NCI-H1436 treated with DMSO at 0.1 percent for 48 hours (cell line): ENCODE results near the gene SERPING1.
"Not testable (repeated sequence)": the region's sequence is repeated elsewhere in the genome, so short reads cannot be mapped to it uniquely, and the experiment has no call there.

ENCODE experiments used
- DNase-seq: peaks from one replicate; lab custom pipeline; 2025; lab: John Stamatoyannopoulos, UW

SERPING1 gene

DNA sequence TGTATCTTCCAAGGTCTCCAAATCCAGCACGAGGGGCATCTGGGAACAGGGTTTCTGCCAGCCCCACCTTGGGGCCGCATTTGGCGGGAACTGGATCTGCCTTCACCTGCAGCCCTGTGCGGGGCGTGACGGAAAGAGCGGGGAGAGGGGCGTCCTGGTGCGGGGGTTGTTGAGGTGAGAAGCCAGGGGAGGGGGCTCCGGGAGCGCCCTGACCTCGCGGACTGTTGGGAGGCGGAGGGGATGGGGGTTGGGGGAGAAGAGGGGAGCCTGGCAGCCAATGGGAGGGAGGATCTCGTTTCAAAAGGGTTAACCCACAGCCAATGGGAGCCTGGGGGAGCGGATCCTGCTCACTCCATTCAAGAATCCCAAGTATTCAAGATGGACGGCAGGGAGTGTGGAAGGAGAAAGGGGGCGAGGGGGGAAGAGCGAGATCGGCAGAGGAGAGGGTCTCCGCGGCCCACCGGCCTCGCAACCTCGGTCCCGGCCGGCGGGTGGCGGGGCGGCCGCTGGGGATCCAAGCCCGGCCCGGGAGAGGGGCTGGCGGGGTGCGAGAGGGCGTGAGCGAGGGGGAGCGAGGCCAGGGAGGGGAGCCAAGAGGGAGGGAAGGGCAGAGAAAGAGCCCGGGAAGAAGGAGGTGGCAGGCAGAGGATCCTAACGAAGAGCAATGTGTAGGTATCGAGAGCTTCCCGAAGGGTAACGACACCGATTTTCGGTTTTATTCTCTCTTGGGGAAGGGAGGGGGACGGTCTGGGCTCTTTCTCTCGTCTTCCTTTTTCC, 40.7 kb downstream of the SERPING1 start:
- DNase-seq = no peak

GRCh38 chr11:57638811-57639320, 41.4 kb downstream of the SERPING1 start:
- no peak for DNase-seq

DNA sequence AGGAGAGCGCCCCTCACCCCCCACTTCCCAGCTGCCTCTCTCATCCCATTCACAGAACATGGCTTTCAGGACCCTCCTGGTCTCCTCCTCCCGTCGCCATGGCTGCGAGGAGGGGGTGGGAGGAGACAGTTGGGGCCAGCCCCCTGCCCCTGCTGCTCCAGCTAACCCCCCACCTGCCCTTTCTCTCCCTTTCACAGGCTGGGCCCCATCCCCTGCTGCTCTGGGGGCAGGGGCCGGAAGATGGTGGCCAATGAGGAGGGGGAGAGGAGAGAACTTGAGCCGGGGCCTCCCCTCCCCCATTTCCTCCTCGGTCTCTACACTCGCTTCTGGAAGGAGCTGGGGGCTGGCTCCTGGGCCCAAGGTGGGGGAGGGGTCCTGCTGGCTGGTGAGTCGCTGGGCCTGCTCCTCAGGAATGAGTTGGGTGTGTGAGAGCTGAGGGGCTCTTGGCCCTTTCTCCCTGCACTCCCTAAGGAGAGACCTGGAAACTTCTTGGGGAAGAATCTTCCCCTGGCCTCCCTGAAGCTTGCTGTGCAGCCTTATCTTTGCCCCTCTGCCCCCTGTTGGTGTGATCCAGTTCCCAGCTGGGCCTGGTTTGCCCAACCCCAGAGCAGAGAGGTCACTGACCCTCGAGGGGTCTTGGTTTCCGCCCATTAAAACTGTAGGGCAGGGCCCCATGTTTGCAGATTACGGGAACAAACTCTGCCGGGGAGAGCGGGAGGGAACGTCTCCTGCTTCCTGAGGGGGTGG, 42.0 kb downstream of the SERPING1 start:
- no peak for DNase-seq

DNA sequence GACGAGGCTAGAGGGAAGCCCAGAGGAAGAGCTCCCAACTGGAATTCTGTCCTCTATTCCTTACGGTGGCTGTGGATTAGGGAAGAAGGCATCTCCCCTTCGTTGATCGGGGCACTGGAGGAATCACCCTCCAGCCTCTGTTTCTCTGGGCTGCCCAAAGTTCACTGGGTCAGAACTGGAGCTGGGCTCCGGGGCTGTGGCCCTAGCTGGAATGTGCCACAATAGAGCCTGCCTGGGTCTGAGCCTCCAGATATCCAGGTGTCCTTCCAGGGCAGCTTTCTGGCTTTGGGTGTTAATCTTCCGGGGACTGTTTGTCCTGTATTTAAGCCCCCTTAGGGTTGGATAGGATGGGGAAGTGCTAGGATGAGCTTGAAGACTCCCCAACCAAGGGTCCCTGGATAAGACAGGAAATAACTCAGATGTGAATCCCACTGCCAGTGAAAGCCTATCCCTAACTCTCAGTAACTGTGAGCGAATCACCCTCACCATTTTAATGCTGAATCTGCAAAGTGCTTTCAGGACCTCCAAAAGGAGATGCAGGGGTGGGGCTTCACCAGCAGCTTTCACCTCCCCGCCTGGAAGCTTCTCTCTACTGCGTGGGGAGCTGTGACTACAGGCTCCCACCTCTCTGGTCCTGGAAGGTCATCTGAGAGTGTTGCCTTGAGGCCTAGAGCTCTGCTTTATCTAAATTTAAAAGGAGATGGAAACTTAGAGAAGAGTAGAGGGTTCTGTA, 42.7 kb downstream of the SERPING1 start:
- no peak for DNase-seq

GRCh38 chr11:57641011-57641807, 43.7 kb downstream of the SERPING1 start:
- DNase-seq = no peak

GRCh38 chr11:57643802-57644201, 46.3 kb downstream of the SERPING1 start:
- DNase-seq = no peak

DNA sequence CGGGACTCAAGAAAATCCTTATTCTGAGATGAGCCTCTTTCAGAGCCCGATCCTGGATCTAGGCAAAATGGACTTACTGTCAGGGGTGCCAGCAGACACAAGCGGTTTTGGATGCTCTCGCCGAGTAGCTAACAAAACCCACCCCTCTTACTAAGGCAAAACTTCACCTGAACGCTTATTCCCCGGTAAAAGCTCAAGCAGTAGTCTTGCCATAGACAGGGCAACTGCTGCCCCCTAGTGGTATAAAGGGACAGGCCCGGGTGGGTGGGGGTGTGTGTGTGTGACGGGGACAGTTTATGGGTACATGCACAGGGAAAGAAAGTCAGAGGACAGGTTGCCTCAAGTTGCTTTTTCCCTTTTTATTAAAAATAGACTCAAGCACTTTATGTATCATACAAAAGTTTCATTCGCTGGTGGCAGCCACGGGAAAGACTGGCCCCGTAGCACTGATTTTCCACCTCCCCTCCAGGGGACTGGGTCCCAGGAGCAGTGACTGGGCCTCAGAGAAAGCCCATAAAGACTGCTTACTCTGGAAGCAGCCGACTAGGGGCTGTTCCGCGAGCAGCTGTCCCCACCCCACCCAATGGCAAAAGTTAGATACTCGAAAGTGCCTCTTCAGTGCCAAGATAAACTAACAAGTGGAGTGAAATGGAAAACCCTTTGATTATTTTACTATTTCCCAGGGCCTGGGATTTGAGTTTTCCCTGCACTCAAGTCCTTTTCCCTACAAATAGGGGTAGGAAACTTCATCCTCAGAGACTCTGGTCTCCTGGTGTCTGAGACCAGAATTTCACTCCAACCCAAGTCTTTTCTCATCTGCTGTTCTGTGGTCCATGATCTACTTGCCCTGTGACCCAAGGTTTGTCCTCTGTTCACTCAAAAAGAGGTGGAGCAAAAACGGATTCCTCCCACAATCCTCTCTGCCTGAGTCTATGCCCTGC, 47.5 kb downstream of the SERPING1 start:
- no peak for DNase-seq

- DNase-seq = no peak
Observed at GRCh38 chr11:57645689-57646085, 48.2 kb downstream of the SERPING1 start.

DNA sequence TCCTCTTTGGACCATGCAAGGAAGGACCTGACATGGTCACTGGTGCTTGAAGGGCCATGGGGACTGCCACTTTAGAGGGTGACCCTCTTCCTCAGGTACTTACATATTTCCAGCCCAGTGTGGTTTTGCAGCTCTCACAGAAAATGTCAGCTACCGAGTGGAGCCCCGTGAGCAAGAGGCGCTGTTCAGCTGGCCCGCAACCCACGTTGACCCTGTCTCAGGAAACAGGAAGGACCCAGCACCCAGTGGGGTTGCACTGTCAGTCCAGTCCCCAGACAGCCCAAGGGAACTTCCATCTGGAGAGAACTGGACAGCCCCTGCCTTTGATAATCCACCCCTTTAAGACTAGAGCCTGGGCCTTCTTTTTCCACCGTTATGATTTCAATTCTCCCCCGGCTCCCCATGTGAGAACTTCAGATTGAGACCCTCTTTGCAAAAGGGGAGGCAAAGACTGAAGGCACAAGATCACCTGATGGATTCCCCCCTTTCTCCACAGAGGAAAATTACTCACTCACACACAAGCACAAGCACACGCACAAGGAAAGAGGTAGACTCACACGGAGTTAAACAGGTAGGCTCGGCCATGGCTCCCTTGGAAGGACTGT, 48.8 kb downstream of the SERPING1 start:
- no peak for DNase-seq

GRCh38 chr11:57646799-57647303, 49.4 kb downstream of the SERPING1 start:
- no peak for DNase-seq

DNA sequence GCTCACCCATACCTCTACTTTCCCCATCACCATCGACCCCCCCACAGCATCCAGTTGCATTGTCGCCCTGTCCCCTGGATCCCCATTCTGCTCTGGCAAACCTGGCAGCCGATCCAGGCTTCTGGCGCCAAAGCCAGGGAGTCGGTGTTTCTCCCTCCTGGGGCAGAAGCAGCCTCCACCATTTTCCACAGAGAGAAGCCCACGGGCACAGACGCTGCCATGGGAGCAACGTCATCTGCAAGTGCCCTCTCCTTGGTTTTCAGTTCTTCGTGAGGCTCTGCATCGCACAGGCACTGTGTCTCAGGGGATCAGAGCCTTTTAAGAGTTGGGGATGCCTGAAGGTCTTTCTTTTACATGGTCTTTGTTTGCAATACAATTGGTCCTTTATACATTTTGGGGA, 49.9 kb downstream of the SERPING1 start:
- DNase-seq = no peak

- DNase-seq = no peak
Observed at GRCh38 chr11:57647960-57648800, 50.7 kb downstream of the SERPING1 start.

DNA sequence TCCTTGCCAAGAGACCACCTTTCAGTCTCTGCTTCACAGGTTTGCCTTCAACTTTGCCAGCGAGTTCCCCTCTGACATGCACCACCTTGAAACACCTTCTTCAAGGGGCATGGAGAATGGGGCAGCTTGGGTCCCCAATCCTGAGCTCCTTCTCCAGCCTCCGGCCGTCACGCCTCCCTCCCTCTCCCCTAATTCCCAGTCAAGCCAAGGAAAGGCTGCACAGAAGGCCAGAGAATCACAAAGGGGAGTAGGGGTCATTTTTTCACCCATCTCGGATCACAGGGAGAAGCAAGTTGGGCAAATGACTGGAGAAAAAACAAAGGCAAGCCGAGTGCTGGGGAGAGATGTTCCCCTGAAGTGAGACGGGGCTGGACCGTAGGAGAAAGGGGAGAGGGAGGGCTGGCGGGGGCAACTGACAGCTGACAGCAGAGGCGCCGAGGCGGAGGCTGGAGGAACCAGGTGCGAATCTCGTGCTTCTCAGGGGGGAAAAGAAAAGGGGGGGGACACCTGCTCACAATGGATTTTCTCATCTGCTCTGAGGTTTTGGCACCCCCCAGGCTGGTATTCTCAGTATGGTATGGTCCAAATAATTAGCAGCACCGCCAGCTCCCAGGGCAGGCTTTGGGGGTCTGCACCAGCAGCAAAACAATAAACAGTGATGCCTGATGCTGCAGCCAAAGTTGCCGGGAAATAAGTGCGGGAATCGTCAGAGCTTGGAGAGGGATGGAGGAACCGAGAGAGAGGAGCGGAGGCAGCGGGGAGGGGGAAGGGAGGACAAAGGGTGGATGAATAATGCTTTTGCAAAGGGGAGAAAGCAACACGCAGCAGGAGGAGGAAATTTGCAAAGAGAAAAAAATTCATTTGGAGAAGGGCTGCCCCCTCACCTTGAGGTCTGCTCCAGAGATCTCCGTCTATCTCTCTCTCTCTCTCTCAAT, 51.6 kb downstream of the SERPING1 start:
- DNase-seq = no peak

GRCh38 chr11:57649826-57650738, 52.6 kb downstream of the SERPING1 start, which contains the start of gene YPEL4:
TSS of gene YPEL4 (minus strand) at chr11:57649912. CDS start at chr11:57647107, 2,805 bp downstream.
- DNase-seq = no peak

- DNase-seq = no peak
Observed at GRCh38 chr11:57650739-57651090, 53.2 kb downstream of the SERPING1 start.

- DNase-seq = no peak
Observed at GRCh38 chr11:57651408-57651807, 53.9 kb downstream of the SERPING1 start.

DNA sequence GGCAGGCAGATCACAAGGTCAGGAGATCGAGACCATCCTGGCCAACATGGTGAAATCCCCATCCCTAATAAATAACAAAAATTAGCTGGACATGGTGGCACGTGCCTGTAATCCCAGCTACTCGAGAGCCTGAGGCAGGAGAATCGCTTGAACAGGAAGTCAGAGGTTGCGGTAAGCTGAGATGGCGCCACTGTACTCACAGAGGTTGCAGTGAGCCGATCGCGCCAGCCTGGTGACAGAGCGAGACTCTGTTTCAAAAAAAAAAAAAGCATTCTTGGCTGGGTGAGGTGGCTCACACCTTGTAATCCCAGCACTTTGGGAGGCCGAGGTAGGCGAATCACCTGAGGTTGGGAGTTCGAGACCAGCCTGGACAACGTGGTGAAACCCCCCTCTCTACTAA, 54.7 kb downstream of the SERPING1 start:
- DNase-seq = not testable (repeated sequence)
